ENCODE results near the gene KIAA1671. TPM values are rescaled to one million over a fixed set of nuclear protein-coding genes. Genes with fewer than 3 reads are reported as not detected.

The KIAA1671 gene
- total RNA-seq, 1 donor from 2014 or later: 46.7 TPM

GRCh38 chr22:24984122-24984521, 31.6 kb downstream of the KIAA1671 start:
- ATAC-seq: no peak

GRCh38 chr22:24985826-24986214, 33.3 kb downstream of the KIAA1671 start:
- Histone ChIP-seq H3K36me3 (no peaks in the 10 kb centered on the region), H3K27me3 (no peaks in the 10 kb centered on the region), H3K4me3 (no peak overlapping the region), H3K9me3 (no peaks in the 10 kb centered on the region), H3K27ac (peak overlapping the region; percentile 51), H3K4me1 (peaks cover 13% of the 10 kb centered on the region)
- intact Hi-C loops (cut with DNase I): no loop called here
- TF ChIP-seq, protein P1, sequence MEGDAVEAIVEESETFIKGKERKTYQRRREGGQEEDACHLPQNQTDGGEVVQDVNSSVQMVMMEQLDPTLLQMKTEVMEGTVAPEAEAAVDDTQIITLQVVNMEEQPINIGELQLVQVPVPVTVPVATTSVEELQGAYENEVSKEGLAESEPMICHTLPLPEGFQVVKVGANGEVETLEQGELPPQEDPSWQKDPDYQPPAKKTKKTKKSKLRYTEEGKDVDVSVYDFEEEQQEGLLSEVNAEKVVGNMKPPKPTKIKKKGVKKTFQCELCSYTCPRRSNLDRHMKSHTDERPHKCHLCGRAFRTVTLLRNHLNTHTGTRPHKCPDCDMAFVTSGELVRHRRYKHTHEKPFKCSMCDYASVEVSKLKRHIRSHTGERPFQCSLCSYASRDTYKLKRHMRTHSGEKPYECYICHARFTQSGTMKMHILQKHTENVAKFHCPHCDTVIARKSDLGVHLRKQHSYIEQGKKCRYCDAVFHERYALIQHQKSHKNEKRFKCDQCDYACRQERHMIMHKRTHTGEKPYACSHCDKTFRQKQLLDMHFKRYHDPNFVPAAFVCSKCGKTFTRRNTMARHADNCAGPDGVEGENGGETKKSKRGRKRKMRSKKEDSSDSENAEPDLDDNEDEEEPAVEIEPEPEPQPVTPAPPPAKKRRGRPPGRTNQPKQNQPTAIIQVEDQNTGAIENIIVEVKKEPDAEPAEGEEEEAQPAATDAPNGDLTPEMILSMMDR (IDR thresholded peaks at IDR 0.05): no peak
- ATAC-seq (peak; percentile 49), DNase-seq (no peak)

More at GRCh38 chr22:24984122-24984521, 31.6 kb downstream of the KIAA1671 start:
- no peaks in the 10 kb centered on the region for H3K36me3 ChIP-seq
- TF ChIP-seq, protein P1 (IDR thresholded peaks at IDR 0.05): no peak
- no peaks in the 10 kb centered on the region for H3K9me3 ChIP-seq
- H3K27me3 ChIP-seq: no peaks in the 10 kb centered on the region
- no peak overlapping the region for H3K4me3 ChIP-seq
- no peak for DNase-seq
- intact Hi-C loops (cut with DNase I): no loop called here
- no peak overlapping the region for H3K27ac ChIP-seq
- peaks cover 4% of the 10 kb centered on the region for H3K4me1 ChIP-seq

- Histone ChIP-seq H3K9me3 (no peaks in the 10 kb centered on the region), H3K4me3 (no peak overlapping the region), H3K4me1 (peaks cover 17% of the 10 kb centered on the region), H3K36me3 (no peaks in the 10 kb centered on the region), H3K27ac (no peak overlapping the region), H3K27me3 (no peaks in the 10 kb centered on the region)
- DNase-seq (no peak), ATAC-seq (no peak)
- TF ChIP-seq, protein P1 (IDR thresholded peaks at IDR 0.05): no peak
- intact Hi-C loops (cut with DNase I): no loop called here
Observed at GRCh38 chr22:24986816-24987215, 34.3 kb downstream of the KIAA1671 start.

GRCh38 chr22:24989135-24989534, 36.6 kb downstream of the KIAA1671 start:
- H3K36me3 ChIP-seq: no peaks in the 10 kb centered on the region
- ATAC-seq (no peak), DNase-seq (no peak)
- TF ChIP-seq, protein P1 (IDR thresholded peaks at IDR 0.05): no peak
- no peaks in the 10 kb centered on the region for H3K27me3 ChIP-seq
- peaks cover 17% of the 10 kb centered on the region for H3K4me1 ChIP-seq
- peak overlapping the region; percentile 2 for H3K27ac ChIP-seq
- intact Hi-C loops (cut with DNase I): no loop called here
- no peak overlapping the region for H3K4me3 ChIP-seq
- H3K9me3 ChIP-seq: no peaks in the 10 kb centered on the region

DNA sequence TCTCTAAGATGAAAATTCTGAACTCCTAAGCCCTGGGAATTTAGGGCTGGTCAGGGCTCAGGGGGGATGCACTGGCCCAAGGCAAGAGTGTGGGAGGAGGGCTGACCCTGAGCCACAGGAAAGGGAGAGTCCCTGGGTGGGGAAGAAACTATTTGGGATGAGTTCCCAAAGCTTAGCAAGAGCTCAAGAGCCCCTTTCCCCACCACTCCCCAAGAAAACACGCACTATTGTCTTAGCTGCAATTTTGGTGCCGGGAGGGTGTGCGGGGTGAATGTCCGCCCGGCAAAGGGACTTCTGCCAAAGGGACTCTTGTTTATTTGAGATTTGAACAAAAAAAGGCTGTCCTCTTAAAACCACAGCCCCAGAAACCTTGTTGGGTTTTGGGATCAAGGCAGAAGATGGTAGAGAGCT, 37.0 kb downstream of the KIAA1671 start:
- TF ChIP-seq, protein P1 (IDR thresholded peaks at IDR 0.05): no peak
- Histone ChIP-seq H3K36me3 (no peaks in the 10 kb centered on the region), H3K27ac (peak overlapping the region; percentile 2), H3K9me3 (no peaks in the 10 kb centered on the region), H3K4me1 (peaks cover 17% of the 10 kb centered on the region), H3K4me3 (no peak overlapping the region), H3K27me3 (no peaks in the 10 kb centered on the region)
- no peak for DNase-seq
- ATAC-seq: no peak
- intact Hi-C loops (cut with DNase I): no loop called here

DNA sequence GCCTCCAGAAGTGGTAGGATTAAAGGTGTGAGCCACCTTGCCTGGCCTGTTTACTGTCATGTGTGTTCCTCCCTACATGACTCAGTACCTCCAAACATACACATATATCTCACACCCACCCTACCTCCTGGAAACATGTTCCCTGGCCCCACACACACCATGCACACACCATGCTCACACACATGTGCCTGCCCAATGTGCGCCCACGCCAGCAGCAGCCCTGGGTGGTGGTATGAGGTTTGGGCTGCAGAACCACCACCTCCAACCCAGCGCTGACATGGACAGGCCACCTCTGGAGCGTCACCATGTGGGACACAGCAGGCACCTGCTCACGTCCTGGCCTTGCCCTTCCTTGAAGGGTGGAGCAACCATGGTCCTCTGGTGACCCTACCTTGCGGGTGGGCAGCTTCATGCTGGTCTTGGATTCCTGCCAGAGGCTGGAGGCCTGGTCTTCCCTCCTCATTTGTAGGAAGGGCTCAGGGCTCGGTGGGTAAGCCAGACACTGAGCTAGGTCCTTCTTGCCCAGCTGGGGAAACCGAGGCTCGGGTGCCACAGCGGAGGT, 37.9 kb downstream of the KIAA1671 start:
- H3K36me3 ChIP-seq: no peaks in the 10 kb centered on the region
- DNase-seq: no peak
- intact Hi-C loops (cut with DNase I): no loop called here
- no peak overlapping the region for H3K4me3 ChIP-seq
- no peaks in the 10 kb centered on the region for H3K9me3 ChIP-seq
- ATAC-seq: no peak
- H3K27me3 ChIP-seq: no peaks in the 10 kb centered on the region
- TF ChIP-seq, protein P1 (IDR thresholded peaks at IDR 0.05): no peak
- peak overlapping the region; percentile 36 for H3K27ac ChIP-seq
- peaks cover 14% of the 10 kb centered on the region for H3K4me1 ChIP-seq
